ENCODE measurements around the gene SPEF1.

DNA sequence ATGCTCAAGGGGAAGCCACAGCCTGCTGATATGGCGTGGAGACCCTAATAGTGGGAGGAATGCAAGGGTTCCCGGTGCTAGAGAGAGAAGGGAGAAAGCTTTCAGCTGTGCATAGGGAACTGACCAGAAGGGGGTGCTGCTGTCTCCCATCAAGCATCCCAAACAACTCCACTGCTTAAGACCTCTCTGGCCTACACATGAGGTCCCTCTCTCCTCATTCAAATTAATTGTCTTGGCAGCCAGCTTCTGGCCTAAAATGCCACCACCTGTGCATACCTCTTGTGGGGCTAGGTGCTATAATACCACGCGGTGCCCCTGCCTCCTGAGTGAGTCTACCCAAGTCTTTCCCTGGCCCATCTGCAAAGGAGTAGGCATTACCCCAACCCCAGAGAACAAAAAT is 28.1 kb downstream of the SPEF1 start:
- TF ChIP-seq, protein P1, sequence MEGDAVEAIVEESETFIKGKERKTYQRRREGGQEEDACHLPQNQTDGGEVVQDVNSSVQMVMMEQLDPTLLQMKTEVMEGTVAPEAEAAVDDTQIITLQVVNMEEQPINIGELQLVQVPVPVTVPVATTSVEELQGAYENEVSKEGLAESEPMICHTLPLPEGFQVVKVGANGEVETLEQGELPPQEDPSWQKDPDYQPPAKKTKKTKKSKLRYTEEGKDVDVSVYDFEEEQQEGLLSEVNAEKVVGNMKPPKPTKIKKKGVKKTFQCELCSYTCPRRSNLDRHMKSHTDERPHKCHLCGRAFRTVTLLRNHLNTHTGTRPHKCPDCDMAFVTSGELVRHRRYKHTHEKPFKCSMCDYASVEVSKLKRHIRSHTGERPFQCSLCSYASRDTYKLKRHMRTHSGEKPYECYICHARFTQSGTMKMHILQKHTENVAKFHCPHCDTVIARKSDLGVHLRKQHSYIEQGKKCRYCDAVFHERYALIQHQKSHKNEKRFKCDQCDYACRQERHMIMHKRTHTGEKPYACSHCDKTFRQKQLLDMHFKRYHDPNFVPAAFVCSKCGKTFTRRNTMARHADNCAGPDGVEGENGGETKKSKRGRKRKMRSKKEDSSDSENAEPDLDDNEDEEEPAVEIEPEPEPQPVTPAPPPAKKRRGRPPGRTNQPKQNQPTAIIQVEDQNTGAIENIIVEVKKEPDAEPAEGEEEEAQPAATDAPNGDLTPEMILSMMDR (conservative IDR thresholded peaks at IDR 0.05 in 1 of 2, IDR thresholded peaks at IDR 0.05 in 1 of 2; ENCODE audit: extremely low read depth in 1 of 2, insufficient read depth in 1 of 2, low read depth in 1 of 2, low read length in 2 of 2), result peak; percentile 71 to 80
- TF ChIP-seq EZH2 (IDR thresholded peaks at IDR 0.05; ENCODE audit: borderline replicate concordance, low read length), result no peak
